GM23338 (cell line): ENCODE results near the gene PAK1. TPM values are rescaled to one million over a fixed set of nuclear protein-coding genes. Genes with fewer than 3 reads are reported as not detected.

Source experiments
- ATAC-seq: fragments of 200-7000 bp; cut with Tn5 transposase; 3 replicates; pipeline ENCODE4 v1.9.1; 2020
- DNase-seq: peaks from one replicate; pipeline ENCODE4 v3.0.0-alpha.2; 2015; ENCODE audit warnings: low spot score
- H2AFZ ChIP-seq: fragments of 200-600 bp; sonication (generic); 2 replicates; pipeline ENCODE4 v1.8.0; 2016; ENCODE audit warnings: antibody characterized with exemption, mild to moderate bottlenecking, moderate library complexity
- H3F3A ChIP-seq: fragments of 200-600 bp; sonication (generic); replicated peaks from 2 replicates; pipeline ENCODE4 v1.8.0; 2017; ENCODE audit warnings: antibody characterized with exemption, mixed run types, low read depth
- H3K27ac ChIP-seq: fragments of 200-600 bp; sonication (generic); 2 replicates; pipeline ENCODE4 v1.6.1; 2016; ENCODE audit warnings: low read depth
- H3K27me3 ChIP-seq: fragments of 200-600 bp; sonication (generic); 2 replicates; pipeline ENCODE4 v1.8.0; 2016; ENCODE audit warnings: mild to moderate bottlenecking, mixed run types, moderate library complexity; ENCODE audit not compliant: insufficient read depth
- H3K36me3 ChIP-seq: fragments of 200-600 bp; sonication (generic); 2 replicates; pipeline ENCODE4 v1.8.0; 2016; ENCODE audit warnings: mild to moderate bottlenecking; ENCODE audit not compliant: insufficient read depth
- H3K4me1 ChIP-seq: fragments of 200-600 bp; sonication (generic); 2 replicates; pipeline ENCODE4 v1.8.0; 2016; ENCODE audit warnings: mild to moderate bottlenecking, moderate library complexity; ENCODE audit not compliant: insufficient read depth
- H3K4me2 ChIP-seq: fragments of 200-600 bp; sonication (generic); 2 replicates; pipeline ENCODE4 v1.7.1; 2017; ENCODE audit warnings: mixed run types
- H3K4me3 ChIP-seq: fragments of 200-600 bp; sonication (generic); 2 replicates; pipeline ENCODE4 v1.6.1; 2016; ENCODE audit warnings: mixed run types
- H3K79me2 ChIP-seq: fragments of 200-600 bp; sonication (generic); replicated peaks from 2 replicates; pipeline ENCODE4 v1.8.0; 2017; ENCODE audit warnings: mild to moderate bottlenecking; ENCODE audit not compliant: insufficient read depth
- H3K9me2 ChIP-seq: fragments of 200-600 bp; sonication (generic); 2 replicates; pipeline ENCODE4 v1.8.0; 2017; ENCODE audit not compliant: insufficient read depth
- H4K20me1 ChIP-seq: fragments of 200-600 bp; sonication (generic); replicated peaks from 2 replicates; pipeline ENCODE4 v1.8.0; 2017; ENCODE audit warnings: mild to moderate bottlenecking; ENCODE audit not compliant: insufficient read depth
- H3K27ac Mint-ChIP-seq: 2 replicates; pipeline ENCODE4 v1.8.0; 2020; ENCODE audit warnings: inconsistent platforms, mild to moderate bottlenecking, moderate library complexity, mixed read lengths
- H3K27me3 Mint-ChIP-seq: 3 replicates; pipeline ENCODE4 v1.8.0; 2022; ENCODE audit warnings: low read depth, mild to moderate bottlenecking, moderate library complexity, mixed read lengths, inconsistent platforms; ENCODE audit not compliant: insufficient read depth, poor library complexity
- H3K36me3 Mint-ChIP-seq: 3 replicates; pipeline ENCODE4 v1.8.0; 2021; ENCODE audit warnings: low read depth, mild to moderate bottlenecking, inconsistent platforms, moderate library complexity, mixed read lengths
- H3K4me1 Mint-ChIP-seq: 3 replicates; pipeline ENCODE4 v1.8.0; 2020; ENCODE audit warnings: mild to moderate bottlenecking, inconsistent platforms, mixed read lengths
- H3K4me3 Mint-ChIP-seq: 3 replicates; pipeline ENCODE4 v1.8.0; 2021; ENCODE audit warnings: moderate library complexity, mild to moderate bottlenecking, inconsistent platforms, mixed read lengths
- H3K9me3 Mint-ChIP-seq: 3 replicates; pipeline ENCODE4 v1.8.0; 2020; ENCODE audit warnings: moderate library complexity, mild to moderate bottlenecking, inconsistent platforms, mixed read lengths
- CREB1 ChIP-seq: fragments of 250-450 bp; sonication (Bioruptor Pico); IDR thresholded peaks from 2 replicates; pipeline ENCODE4 v1.5.0; 2020; ENCODE audit warnings: low read depth, mild to moderate bottlenecking, moderate library complexity
- CTCF ChIP-seq, 2 experiments: fragments of 200-600 bp in 1 of 2; sonication (generic) in 1 of 2; conservative IDR thresholded peaks; 2 replicates each; pipeline versions ENCODE4 v1.5.1 to v1.6.1; 2016 to 2017; ENCODE audit warnings: antibody characterized with exemption in 2 of 2, low read depth in 2 of 2, mild to moderate bottlenecking in 2 of 2, moderate library complexity in 1 of 2
- ETS1 ChIP-seq: IDR thresholded peaks from 2 replicates; pipeline ENCODE4 v1.6.1; 2016; ENCODE audit warnings: antibody characterized with exemption
- EZH2 ChIP-seq: fragments of 200-600 bp; sonication (generic); IDR thresholded peaks from one replicate; pipeline ENCODE4 v1.8.0; 2017; ENCODE audit warnings: antibody characterized with exemption, mild to moderate bottlenecking, low read depth; ENCODE audit not compliant: unreplicated experiment
- EZH2phosphoT487 ChIP-seq: fragments of 200-600 bp; sonication (generic); IDR thresholded peaks from one replicate; pipeline ENCODE4 v1.8.1; 2018; ENCODE audit warnings: antibody characterized with exemption; ENCODE audit not compliant: unreplicated experiment
- JUNB ChIP-seq: IDR thresholded peaks from one replicate; pipeline ENCODE4 v1.6.1; 2016; ENCODE audit warnings: antibody characterized with exemption; ENCODE audit not compliant: unreplicated experiment
- NANOG ChIP-seq: IDR thresholded peaks from 2 replicates; pipeline ENCODE4 v1.6.1; 2016; ENCODE audit warnings: antibody characterized with exemption, borderline replicate concordance
- POLR2AphosphoS5 ChIP-seq: IDR thresholded peaks from 2 replicates; pipeline ENCODE4 v1.6.1; 2016; ENCODE audit warnings: antibody characterized with exemption, low read depth
- REST ChIP-seq: IDR thresholded peaks from one replicate; pipeline ENCODE4 v1.6.1; 2018; ENCODE audit warnings: antibody characterized with exemption; ENCODE audit not compliant: unreplicated experiment
- STAT1 ChIP-seq: IDR thresholded peaks from one replicate; pipeline ENCODE4 v1.6.1; 2016; ENCODE audit warnings: antibody characterized with exemption; ENCODE audit not compliant: unreplicated experiment
- ZNF114 ChIP-seq: fragments of 250-450 bp; sonication (Bioruptor Pico); IDR thresholded peaks from 2 replicates; pipeline ENCODE4 v1.5.0; 2020; ENCODE audit warnings: mild to moderate bottlenecking, moderate library complexity
- ZNF331 ChIP-seq: fragments of 250-450 bp; sonication (Bioruptor Pico); IDR thresholded peaks from 2 replicates; pipeline ENCODE4 v1.5.0; 2020; ENCODE audit warnings: low read depth, mild to moderate bottlenecking, moderate library complexity
- ZNF462 ChIP-seq: fragments of 250-450 bp; sonication (Bioruptor Pico); IDR thresholded peaks from 2 replicates; pipeline ENCODE4 v1.5.0; 2020; ENCODE audit warnings: mild to moderate bottlenecking, moderate library complexity
- polyA plus RNA-seq: library from polyadenylated mRNA; unstranded; fragments of >200 nt; fragmentation: Nextera tagmentation; extraction: Ambion mirVana; gene quantifications from 2 replicates; pipeline ENCODE4 v1.2.1, GENCODE V29; 2016
- total RNA-seq: library from RNA; depleted of rRNA; stranded (reverse); fragments of >200 nt; shearing (Covaris generic); gene quantifications from 2 replicates; pipeline ENCODE4 v1.2.3, GENCODE V29; 2014

PAK1 gene
- total and polyA plus RNA-seq, 2 experiments from 2014 or later: 102 to 175 TPM

- H2AFZ ChIP-seq: no peak overlapping the region
- peak overlapping the region; percentile 10; the same call in 1 of the 2 replicates for H3K27ac ChIP-seq
- no peaks in the 10 kb centered on the region for H3K4me1 ChIP-seq
- H3K4me3 Mint-ChIP-seq: no peak overlapping the region
- H3K36me3 ChIP-seq: peaks cover 47% of the 10 kb centered on the region
- peaks cover 33% of the 10 kb centered on the region for H3K9me3 Mint-ChIP-seq
- no peak overlapping the region for H3K4me2 ChIP-seq
- H3K36me3 Mint-ChIP-seq: peaks cover 14% of the 10 kb centered on the region
- H4K20me1 ChIP-seq: no peaks in the 10 kb centered on the region; the same call in 1 of the 2 replicates
- no peak overlapping the region for H3K27ac Mint-ChIP-seq
- no peaks in the 10 kb centered on the region for H3K9me2 ChIP-seq
- H3K27me3 Mint-ChIP-seq: peaks cover 13% of the 10 kb centered on the region
- no peak for ATAC-seq
- no peak for DNase-seq
- TF ChIP-seq ETS1 (no peak), CTCF (conservative IDR thresholded peaks at IDR 0.05; ENCODE audit: low read depth in 2 of 2) (no peak), ZNF331 (CRISPR knock-in tag) (no peak), EZH2 (no peak), EZH2phosphoT487 (no peak), ZNF114 (no peak), POLR2AphosphoS5 (no peak), REST (no peak), CREB1 (CRISPR knock-in tag) (no peak), NANOG (no peak), JUNB (no peak), STAT1 (no peak), ZNF462 (CRISPR knock-in tag) (no peak)
- peaks cover 15% of the 10 kb centered on the region for H3F3A ChIP-seq
- H3K27me3 ChIP-seq: no peaks in the 10 kb centered on the region
- H3K79me2 ChIP-seq: peaks cover 46% of the 10 kb centered on the region
- no peaks in the 10 kb centered on the region; the same call in 2 of the 3 replicates for H3K4me1 Mint-ChIP-seq
- H3K4me3 ChIP-seq: no peak overlapping the region
These were observed 141.6 kb downstream of the PAK1 start for GRCh38 chr11:77332259-77332658.
